GM04504 (cell line): ENCODE measurements around the gene ACTN1.

Experiments used
- DNase-seq: peaks from one replicate; pipeline ENCODE4 v3.0.0-alpha.2; 2012; ENCODE audit warnings: low read depth

The ACTN1 gene

DNA sequence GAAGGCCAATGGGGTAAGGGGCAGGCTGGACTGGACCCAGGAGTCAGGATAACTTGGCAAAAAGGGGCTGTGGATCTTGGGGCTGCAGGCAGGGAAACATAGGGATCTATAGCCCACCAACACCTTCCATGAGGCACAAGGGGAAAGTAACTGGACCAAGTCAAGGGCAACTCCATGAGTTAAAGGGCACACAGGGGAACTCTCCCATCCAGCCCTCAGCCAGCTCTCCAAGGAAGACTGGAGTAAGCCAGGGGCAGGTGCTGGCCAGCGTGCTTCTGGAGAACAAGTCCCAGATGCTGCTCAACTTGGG, 154.9 kb downstream of the ACTN1 start:
- DNase-seq, result no peak
